Calu3 (cell line): ENCODE results near the gene ABI2. TPM values are rescaled to one million over a fixed set of nuclear protein-coding genes. Genes with fewer than 3 reads are reported as not detected.
"Not testable (repeated sequence)": the region's sequence is repeated elsewhere in the genome, so short reads cannot be mapped to it uniquely, and the experiment has no call there.

Experiments
- BruUV-seq: library from RNA; stranded (reverse); fragments of 400-500 nt; replicated peaks from 2 replicates; lab custom pipeline; 2021; lab: Mats Ljungman, UMichigan
- CTCF ChIA-PET: fragments of 300-600 bp; sonication (Branson Sonifier 250); formaldehyde crosslinking; loops from one replicate; lab custom pipeline; 2022; ENCODE audit warnings: antibody characterized with exemption; lab: Charles Lee
- DNase-seq: peaks from one replicate; pipeline ENCODE4 v3.0.0; 2022
- H3K27ac Mint-ChIP-seq: one replicate; pipeline ENCODE4 v1.8.0; 2022; ENCODE audit warnings: mixed read lengths; ENCODE audit not compliant: unreplicated experiment
- H3K27me3 Mint-ChIP-seq: one replicate; pipeline ENCODE4 v1.8.0; 2022; ENCODE audit warnings: mixed read lengths; ENCODE audit not compliant: unreplicated experiment
- H3K36me3 Mint-ChIP-seq: one replicate; pipeline ENCODE4 v1.8.0; 2022; ENCODE audit warnings: mild to moderate bottlenecking, moderate library complexity, mixed read lengths; ENCODE audit not compliant: insufficient read depth, unreplicated experiment
- H3K4me1 Mint-ChIP-seq: one replicate; pipeline ENCODE4 v1.8.0; 2022; ENCODE audit warnings: mild to moderate bottlenecking, low read depth, mixed read lengths; ENCODE audit not compliant: unreplicated experiment
- H3K4me3 Mint-ChIP-seq: one replicate; pipeline ENCODE4 v1.8.0; 2022; ENCODE audit warnings: mild to moderate bottlenecking, low read depth, moderate library complexity, mixed read lengths; ENCODE audit not compliant: unreplicated experiment
- H3K9me3 Mint-ChIP-seq: one replicate; pipeline ENCODE4 v1.8.0; 2022; ENCODE audit warnings: low read depth, mixed read lengths; ENCODE audit not compliant: unreplicated experiment
- intact Hi-C: fragments of 100-400 bp; cut with micrococcal nuclease; formaldehyde crosslinking; loops from one replicate; pipeline ENCODE4 v1.10.0; 2022; ENCODE audit not compliant: unreplicated experiment
- total RNA-seq: library from RNA; stranded (reverse); gene quantifications from 2 replicates; pipeline ENCODE4 v1.2.3, GENCODE V29; 2022
- TF ChIP-seq, protein P1 (sequence below): fragments of 200-600 bp; IDR thresholded peaks from one replicate; pipeline ENCODE4 v1.8.0; 2022; ENCODE audit warnings: antibody characterized with exemption; ENCODE audit not compliant: unreplicated experiment

Gene ABI2
- total RNA-seq, 1 experiment from 2014 or later = 79.6 TPM

DNA sequence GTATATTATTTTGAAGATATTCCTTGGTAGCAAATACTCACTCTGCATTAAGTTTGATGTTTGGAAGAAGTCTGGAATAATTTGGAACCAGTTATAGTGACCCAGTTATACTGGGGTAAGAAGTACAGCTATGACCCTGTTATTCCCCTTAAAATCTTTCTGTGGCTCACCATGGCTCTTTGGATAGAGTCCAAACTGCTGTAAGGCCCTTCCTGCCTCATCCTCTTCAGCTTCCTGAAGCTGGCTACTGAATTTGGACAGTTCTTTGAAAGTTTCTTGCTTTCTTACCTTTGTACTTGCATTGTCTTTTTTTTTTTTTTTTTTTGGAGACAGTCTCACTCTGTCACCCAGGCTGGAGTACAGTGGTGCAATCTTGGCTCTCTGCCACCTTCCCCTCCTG is 85.6 kb downstream of the ABI2 start:
- TF ChIP-seq, protein P1, sequence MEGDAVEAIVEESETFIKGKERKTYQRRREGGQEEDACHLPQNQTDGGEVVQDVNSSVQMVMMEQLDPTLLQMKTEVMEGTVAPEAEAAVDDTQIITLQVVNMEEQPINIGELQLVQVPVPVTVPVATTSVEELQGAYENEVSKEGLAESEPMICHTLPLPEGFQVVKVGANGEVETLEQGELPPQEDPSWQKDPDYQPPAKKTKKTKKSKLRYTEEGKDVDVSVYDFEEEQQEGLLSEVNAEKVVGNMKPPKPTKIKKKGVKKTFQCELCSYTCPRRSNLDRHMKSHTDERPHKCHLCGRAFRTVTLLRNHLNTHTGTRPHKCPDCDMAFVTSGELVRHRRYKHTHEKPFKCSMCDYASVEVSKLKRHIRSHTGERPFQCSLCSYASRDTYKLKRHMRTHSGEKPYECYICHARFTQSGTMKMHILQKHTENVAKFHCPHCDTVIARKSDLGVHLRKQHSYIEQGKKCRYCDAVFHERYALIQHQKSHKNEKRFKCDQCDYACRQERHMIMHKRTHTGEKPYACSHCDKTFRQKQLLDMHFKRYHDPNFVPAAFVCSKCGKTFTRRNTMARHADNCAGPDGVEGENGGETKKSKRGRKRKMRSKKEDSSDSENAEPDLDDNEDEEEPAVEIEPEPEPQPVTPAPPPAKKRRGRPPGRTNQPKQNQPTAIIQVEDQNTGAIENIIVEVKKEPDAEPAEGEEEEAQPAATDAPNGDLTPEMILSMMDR = no peak
- Mint-ChIP-seq H3K27me3 (no peaks in the 10 kb centered on the region), H3K4me1 (peaks cover 9% of the 10 kb centered on the region), H3K36me3 (peaks cover 26% of the 10 kb centered on the region), H3K9me3 (no peaks in the 10 kb centered on the region), H3K27ac (no peak overlapping the region), H3K4me3 (no peak overlapping the region)
- DNase-seq = no peak
- CTCF ChIA-PET = no interaction called here
- BruUV-seq = no TSS peak
- intact Hi-C loops = no loop called here

DNA sequence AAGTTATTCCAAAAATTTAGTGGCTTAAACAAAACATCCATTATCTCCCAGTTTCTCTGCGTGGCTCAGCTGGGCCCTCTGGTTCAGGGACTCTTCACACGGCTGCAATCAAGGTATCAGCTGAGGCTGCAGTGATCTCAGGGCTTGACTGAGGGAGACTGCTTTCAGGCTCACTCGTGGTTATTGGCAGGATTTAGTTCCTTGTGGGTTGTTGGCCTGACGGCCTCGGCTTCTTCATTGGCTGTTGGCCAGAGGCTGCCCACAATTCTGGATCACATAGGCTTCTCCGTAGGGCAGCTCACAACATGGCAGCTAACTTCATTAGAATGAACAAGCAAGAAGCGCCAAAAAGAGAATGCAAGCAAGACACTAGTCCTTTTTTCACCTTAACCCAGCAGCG is 90.1 kb downstream of the ABI2 start:
- TF ChIP-seq, protein P1 = no peak
- intact Hi-C loops = no loop called here
- DNase-seq = no peak
- Mint-ChIP-seq H3K4me1 (no peaks in the 10 kb centered on the region), H3K27ac (no peak overlapping the region), H3K36me3 (peaks cover 19% of the 10 kb centered on the region), H3K27me3 (no peaks in the 10 kb centered on the region), H3K4me3 (no peak overlapping the region), H3K9me3 (no peaks in the 10 kb centered on the region)
- CTCF ChIA-PET = no interaction called here
- BruUV-seq = no TSS peak

DNA sequence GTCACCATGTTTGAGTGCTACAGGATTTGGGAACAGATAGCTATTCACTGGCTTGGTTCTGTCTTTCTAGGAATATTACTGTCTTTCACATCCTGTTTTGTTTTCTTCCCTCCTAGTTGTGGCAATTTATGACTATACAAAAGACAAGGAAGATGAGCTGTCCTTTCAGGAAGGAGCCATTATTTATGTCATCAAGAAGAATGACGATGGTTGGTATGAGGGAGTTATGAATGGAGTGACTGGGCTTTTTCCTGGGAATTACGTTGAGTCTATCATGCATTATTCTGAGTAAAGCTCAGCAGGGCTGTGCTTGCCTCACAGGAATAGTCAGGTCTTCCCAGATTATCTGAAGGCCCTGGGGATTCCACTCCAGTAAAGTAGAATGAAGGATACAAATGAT is 98.9 kb downstream of the ABI2 start:
- Mint-ChIP-seq H3K27ac (no peak overlapping the region), H3K4me3 (no peak overlapping the region), H3K36me3 (peaks cover 53% of the 10 kb centered on the region), H3K27me3 (no peaks in the 10 kb centered on the region), H3K4me1 (no peaks in the 10 kb centered on the region), H3K9me3 (no peaks in the 10 kb centered on the region)
- intact Hi-C loops = no loop called here
- BruUV-seq = TSS peak; percentile 2
- TF ChIP-seq, protein P1 = no peak
- no peak for DNase-seq
- CTCF ChIA-PET = no interaction called here

DNA sequence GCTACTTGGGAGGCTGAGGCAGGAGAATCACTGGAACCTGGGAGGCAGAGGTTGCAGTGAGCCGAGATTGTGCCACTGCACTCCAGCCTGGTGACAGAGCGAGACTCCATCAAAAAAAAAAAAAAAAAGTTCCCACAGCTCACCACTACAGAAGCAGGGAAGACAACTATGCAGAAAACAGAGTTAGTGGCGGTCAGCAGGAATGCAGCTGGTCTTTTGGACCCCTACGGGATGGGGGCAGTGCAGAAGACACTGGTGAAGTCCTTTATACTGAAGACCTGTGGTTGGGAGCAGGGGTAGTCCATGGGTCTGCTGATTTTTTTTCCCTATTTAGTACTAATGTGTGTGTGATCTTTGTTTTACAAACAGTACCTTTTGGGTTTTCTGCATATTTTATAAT is 101.4 kb downstream of the ABI2 start:
- Mint-ChIP-seq H3K36me3 (peaks cover 75% of the 10 kb centered on the region), H3K27ac (peak overlapping the region; percentile 31)
- CTCF ChIA-PET, DNase-seq, intact Hi-C loops, H3K27me3 Mint-ChIP-seq, H3K9me3 Mint-ChIP-seq, BruUV-seq, H3K4me1 Mint-ChIP-seq, H3K4me3 Mint-ChIP-seq: not testable (repeated sequence)

DNA sequence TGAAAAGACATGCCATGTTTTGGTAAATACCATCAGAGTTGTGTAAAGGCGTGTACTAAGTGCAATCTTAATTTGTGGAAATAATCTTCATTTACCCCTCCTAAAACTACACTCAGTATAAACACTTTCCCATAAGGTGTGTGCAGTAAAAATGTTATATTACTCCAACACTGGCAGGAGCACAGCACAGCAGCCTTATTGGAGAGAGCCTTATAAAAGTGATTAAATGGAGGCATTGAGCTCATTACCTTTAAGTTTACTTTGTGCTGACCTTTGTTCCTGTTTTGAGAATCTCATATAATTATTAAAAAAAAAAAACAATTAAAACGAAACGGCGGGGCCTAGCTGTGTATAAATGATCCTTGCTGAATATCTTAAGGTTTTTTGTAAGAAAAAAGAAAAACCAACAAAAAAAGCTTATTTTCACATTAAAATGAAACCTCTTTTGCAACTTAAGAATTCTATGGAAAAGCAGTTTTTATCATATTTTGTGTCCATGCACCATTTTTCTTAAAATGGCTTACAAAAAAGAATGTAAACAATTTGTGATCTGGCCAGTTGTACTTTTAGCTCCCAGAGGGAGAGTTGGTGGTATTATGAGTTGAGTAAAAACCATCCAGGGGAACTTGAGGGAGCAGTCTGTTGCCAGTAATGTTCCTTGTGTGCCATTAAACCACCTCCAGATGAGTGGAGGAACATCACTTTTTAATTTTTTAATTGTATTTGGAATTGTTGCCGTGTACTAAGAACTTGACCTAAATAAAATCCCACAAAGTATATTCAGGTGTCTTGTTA is 103.4 kb downstream of the ABI2 start:
- TF ChIP-seq, protein P1 = no peak
- Mint-ChIP-seq H3K4me3 (no peak overlapping the region), H3K27me3 (no peaks in the 10 kb centered on the region), H3K4me1 (no peaks in the 10 kb centered on the region), H3K9me3 (no peaks in the 10 kb centered on the region), H3K36me3 (peaks cover 68% of the 10 kb centered on the region), H3K27ac (peak overlapping the region; percentile 36)
- DNase-seq = no peak
- intact Hi-C loops = no loop called here
- CTCF ChIA-PET = interaction anchor here (0.6 kb wide), 1 partner anchor 970 kb away, joined by 6 read pairs; no protein-coding TSS in a partner anchor
- no TSS peak for BruUV-seq
